Measurements from ENCODE around the gene LAMA2. TPM values are rescaled to one million over a fixed set of nuclear protein-coding genes. Genes with fewer than 3 reads are reported as not detected.

Gene LAMA2
- total RNA-seq, 1 donor from 2014 or later: 1.8 TPM

DNA sequence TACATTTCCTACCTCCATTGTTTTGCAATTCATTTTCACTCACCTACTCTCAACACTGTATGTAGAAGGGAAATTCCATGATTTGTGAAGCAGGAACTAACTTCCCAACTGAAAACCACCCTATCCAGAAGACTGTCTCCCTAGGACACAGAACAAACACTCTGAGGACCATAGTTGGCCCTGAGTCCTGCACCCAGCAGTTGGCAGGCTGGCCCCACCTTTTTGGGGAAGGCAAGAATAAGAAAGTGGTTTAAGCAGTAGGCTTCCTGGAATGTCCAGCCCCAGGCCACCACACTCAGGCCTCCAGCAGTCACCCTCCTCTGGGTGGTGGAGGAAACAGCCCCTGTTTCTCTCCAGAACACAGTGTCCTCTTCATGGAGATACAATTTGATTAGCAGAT lies 568.2 kb downstream of the LAMA2 start:
- Mint-ChIP-seq H3K4me3 (ENCODE audit: unreplicated experiment) (no peak overlapping the region), H3K27ac (ENCODE audit: unreplicated experiment) (no peak overlapping the region), H3K4me1 (ENCODE audit: low read depth, unreplicated experiment) (no peaks in the 10 kb centered on the region), H3K27me3 (ENCODE audit: low read depth, unreplicated experiment) (no peaks in the 10 kb centered on the region), H3K36me3 (ENCODE audit: low read depth, unreplicated experiment) (no peaks in the 10 kb centered on the region), H3K9me3 (ENCODE audit: unreplicated experiment) (no peaks in the 10 kb centered on the region)
- no peak overlapping the region for H3K4me2 ChIP-seq (ENCODE audit: low read length)
- H3K36me3 ChIP-seq (ENCODE audit: insufficient read depth, low read length): no peaks in the 10 kb centered on the region
- H3K9ac ChIP-seq (ENCODE audit: low read length): no peak overlapping the region
- no peak overlapping the region for H2AFZ ChIP-seq (ENCODE audit: low read depth, low read length)
- TF ChIP-seq CTCF (IDR thresholded peaks at IDR 0.05; ENCODE audit: insufficient read depth, low read depth, low read length): no peak
- no peak for TF ChIP-seq EZH2 (IDR thresholded peaks at IDR 0.05; ENCODE audit: insufficient read depth, low read length)
- no peaks in the 10 kb centered on the region for H3K9me3 ChIP-seq (ENCODE audit: insufficient read depth, low read depth, low read length)
- H3K27ac ChIP-seq (ENCODE audit: low read depth, low read length): no peak overlapping the region
- no peak for DNase-seq (ENCODE audit: low read depth)
- no peaks in the 10 kb centered on the region for H3K27me3 ChIP-seq (ENCODE audit: insufficient read depth, low read length)
- H3K4me3 ChIP-seq (ENCODE audit: insufficient read depth, low read depth, low read length): no peak overlapping the region
- no peaks in the 10 kb centered on the region for H3K79me2 ChIP-seq (ENCODE audit: insufficient read depth, low read length)
- FAIRE-seq: no peak
- H4K20me1 ChIP-seq (ENCODE audit: insufficient read depth, low read length): no peaks in the 10 kb centered on the region
- H3K4me1 ChIP-seq (ENCODE audit: insufficient read depth, low read length): no peaks in the 10 kb centered on the region

- DNase-seq (ENCODE audit: low read depth): no peak
- no peak for FAIRE-seq
- Histone ChIP-seq H3K27me3 (ENCODE audit: insufficient read depth, low read length) (no peaks in the 10 kb centered on the region), H3K9me3 (ENCODE audit: insufficient read depth, low read depth, low read length) (no peaks in the 10 kb centered on the region), H3K9ac (ENCODE audit: low read length) (no peak overlapping the region), H3K27ac (ENCODE audit: low read depth, low read length) (no peak overlapping the region), H3K4me2 (ENCODE audit: low read length) (no peak overlapping the region), H3K4me1 (ENCODE audit: insufficient read depth, low read length) (no peaks in the 10 kb centered on the region), H3K4me3 (ENCODE audit: insufficient read depth, low read depth, low read length) (no peak overlapping the region), H3K79me2 (ENCODE audit: insufficient read depth, low read length) (no peaks in the 10 kb centered on the region), H2AFZ (ENCODE audit: low read depth, low read length) (no peak overlapping the region), H4K20me1 (ENCODE audit: insufficient read depth, low read length) (no peaks in the 10 kb centered on the region), H3K36me3 (ENCODE audit: insufficient read depth, low read length) (no peaks in the 10 kb centered on the region)
- Mint-ChIP-seq H3K4me3 (ENCODE audit: unreplicated experiment) (no peak overlapping the region), H3K9me3 (ENCODE audit: unreplicated experiment) (no peaks in the 10 kb centered on the region), H3K36me3 (ENCODE audit: low read depth, unreplicated experiment) (no peaks in the 10 kb centered on the region), H3K4me1 (ENCODE audit: low read depth, unreplicated experiment) (no peaks in the 10 kb centered on the region), H3K27me3 (ENCODE audit: low read depth, unreplicated experiment) (no peaks in the 10 kb centered on the region), H3K27ac (ENCODE audit: unreplicated experiment) (no peak overlapping the region)
- TF ChIP-seq CTCF (IDR thresholded peaks at IDR 0.05; ENCODE audit: insufficient read depth, low read depth, low read length): no peak
- no peak for TF ChIP-seq EZH2 (IDR thresholded peaks at IDR 0.05; ENCODE audit: insufficient read depth, low read length)
Observed at GRCh38 chr6:129453073-129453472, 570.1 kb downstream of the LAMA2 start.

DNA sequence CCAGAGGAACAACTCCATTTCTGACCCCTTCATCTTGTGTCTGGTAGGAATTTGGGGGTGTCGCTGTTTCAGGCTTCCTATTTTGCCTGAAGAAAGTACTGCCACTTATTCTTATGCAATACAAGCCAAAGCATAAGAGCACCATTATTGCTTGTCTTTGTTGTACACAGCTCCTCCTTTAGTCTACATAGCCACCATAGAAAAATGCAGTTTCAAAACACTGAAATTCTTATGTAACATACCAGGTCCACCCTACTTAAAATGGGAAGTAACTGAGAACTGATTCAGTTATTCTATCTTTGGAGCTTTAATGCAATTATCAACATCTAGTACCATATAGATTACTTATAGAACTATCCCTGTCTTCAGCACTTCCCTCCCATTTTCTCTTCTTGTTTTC lies 571.5 kb downstream of the LAMA2 start:
- H3K27me3 Mint-ChIP-seq (ENCODE audit: low read depth, unreplicated experiment): no peaks in the 10 kb centered on the region
- H3K9me3 ChIP-seq (ENCODE audit: insufficient read depth, low read depth, low read length): no peaks in the 10 kb centered on the region
- H3K4me1 ChIP-seq (ENCODE audit: insufficient read depth, low read length): no peaks in the 10 kb centered on the region
- no peak overlapping the region for H3K27ac ChIP-seq (ENCODE audit: low read depth, low read length)
- H3K9ac ChIP-seq (ENCODE audit: low read length): no peak overlapping the region
- no peak overlapping the region for H3K4me3 ChIP-seq (ENCODE audit: insufficient read depth, low read depth, low read length)
- H3K4me3 Mint-ChIP-seq (ENCODE audit: unreplicated experiment): no peak overlapping the region
- H3K36me3 Mint-ChIP-seq (ENCODE audit: low read depth, unreplicated experiment): no peaks in the 10 kb centered on the region
- H3K9me3 Mint-ChIP-seq (ENCODE audit: unreplicated experiment): no peaks in the 10 kb centered on the region
- H2AFZ ChIP-seq (ENCODE audit: low read depth, low read length): no peak overlapping the region
- H4K20me1 ChIP-seq (ENCODE audit: insufficient read depth, low read length): no peaks in the 10 kb centered on the region
- no peaks in the 10 kb centered on the region for H3K4me1 Mint-ChIP-seq (ENCODE audit: low read depth, unreplicated experiment)
- TF ChIP-seq EZH2 (IDR thresholded peaks at IDR 0.05; ENCODE audit: insufficient read depth, low read length) (no peak), CTCF (IDR thresholded peaks at IDR 0.05; ENCODE audit: insufficient read depth, low read depth, low read length) (no peak)
- no peaks in the 10 kb centered on the region for H3K27me3 ChIP-seq (ENCODE audit: insufficient read depth, low read length)
- H3K4me2 ChIP-seq (ENCODE audit: low read length): no peak overlapping the region
- DNase-seq (ENCODE audit: low read depth) (no peak), FAIRE-seq (no peak)
- H3K27ac Mint-ChIP-seq (ENCODE audit: unreplicated experiment): no peak overlapping the region
- no peaks in the 10 kb centered on the region for H3K36me3 ChIP-seq (ENCODE audit: insufficient read depth, low read length)
- H3K79me2 ChIP-seq (ENCODE audit: insufficient read depth, low read length): no peaks in the 10 kb centered on the region
